HEK293 (cell line): ENCODE results near the gene CRX.

Source experiments
- CTCF ChIA-PET: fragments of 350-600 bp; formaldehyde crosslinking; extraction: SDS; loops from one replicate; lab custom pipeline; 2021; ENCODE audit warnings: antibody characterized with exemption; lab: Yijun Ruan, JAX
- POLR2A ChIA-PET: fragments of 300-600 bp; formaldehyde crosslinking; extraction: SDS; loops from one replicate; lab custom pipeline; 2020; ENCODE audit warnings: antibody characterized with exemption, inconsistent platforms; lab: Yijun Ruan, JAX
- H3K27ac ChIP-seq: fragments of 200-500 bp; sonication (Bioruptor generic); 2 replicates; pipeline ENCODE4 v1.5.1; 2014; ENCODE audit warnings: low read depth, low read length, control low read depth, inconsistent platforms; ENCODE audit errors: extremely low read depth
- H3K36me3 ChIP-seq, 2 experiments: fragments of 200-500 bp in 1 of 2; sonication (Bioruptor generic) in 1 of 2; 1 replicate in 1 of 2; 2 replicates in 1 of 2; pipeline ENCODE4 v1.5.1; 2014 to 2017; ENCODE audit warnings: inconsistent platforms in 2 of 2, low read length in 2 of 2; ENCODE audit not compliant: control insufficient read depth in 2 of 2, insufficient read depth in 1 of 2
- H3K4me1 ChIP-seq: fragments of 200-500 bp; sonication (Bioruptor generic); 2 replicates; pipeline ENCODE4 v1.5.1; 2014; ENCODE audit warnings: mild to moderate bottlenecking, low read length, inconsistent platforms; ENCODE audit not compliant: control insufficient read depth, insufficient read depth
- H3K4me3 ChIP-seq: 2 replicates; pipeline ENCODE4 v1.5.1; 2011; ENCODE audit warnings: low read depth, mild to moderate bottlenecking, control low read depth, low read length, moderate library complexity
- H3K9me3 ChIP-seq: fragments of 200-500 bp; sonication (Bioruptor generic); 2 replicates; pipeline ENCODE4 v1.5.1; 2014; ENCODE audit warnings: low read depth, low read length, inconsistent platforms; ENCODE audit not compliant: control insufficient read depth, insufficient read depth
- AEBP2 ChIP-seq: fragments of 450-650 bp; formaldehyde crosslinking; IDR thresholded peaks from 2 replicates; pipeline ENCODE4 v1.5.1; 2016; ENCODE audit warnings: missing biosample characterization, missing genetic modification characterization, borderline replicate concordance
- ATF2 ChIP-seq: fragments of 450-650 bp; formaldehyde crosslinking; IDR thresholded peaks from 2 replicates; pipeline ENCODE4 v1.5.1; 2016; ENCODE audit warnings: missing biosample characterization, missing genetic modification characterization, low read depth
- GLIS2 ChIP-seq: fragments of 450-650 bp; formaldehyde crosslinking; IDR thresholded peaks from 2 replicates; pipeline ENCODE4 v1.5.1; 2016; ENCODE audit warnings: missing biosample characterization, missing genetic modification characterization
- HOXD13 ChIP-seq: sonication (generic); formaldehyde crosslinking; IDR thresholded peaks from 2 replicates; pipeline ENCODE4 v1.8.0; 2022; ENCODE audit warnings: missing genetic modification reagents, borderline replicate concordance
- INSM2 ChIP-seq: fragments of 450-650 bp; formaldehyde crosslinking; IDR thresholded peaks from 2 replicates; pipeline ENCODE4 v1.5.1; 2016; ENCODE audit warnings: missing biosample characterization, missing genetic modification characterization
- PRDM4 ChIP-seq: fragments of 450-650 bp; formaldehyde crosslinking; IDR thresholded peaks from 2 replicates; pipeline ENCODE4 v1.5.1; 2017; ENCODE audit warnings: missing biosample characterization, missing genetic modification characterization
- ZEB2 ChIP-seq: fragments of 450-650 bp; formaldehyde crosslinking; IDR thresholded peaks from 2 replicates; pipeline ENCODE4 v1.5.1; 2016; ENCODE audit warnings: missing biosample characterization, missing genetic modification characterization
- ZNF155 ChIP-seq: fragments of 450-650 bp; formaldehyde crosslinking; IDR thresholded peaks from 2 replicates; pipeline ENCODE4 v1.5.1; 2016; ENCODE audit warnings: missing biosample characterization, missing genetic modification characterization
- ZNF157 ChIP-seq: fragments of 450-650 bp; formaldehyde crosslinking; IDR thresholded peaks from 2 replicates; pipeline ENCODE4 v1.5.1; 2016; ENCODE audit warnings: missing biosample characterization, missing genetic modification characterization
- ZNF202 ChIP-seq: fragments of 450-650 bp; formaldehyde crosslinking; IDR thresholded peaks from 2 replicates; pipeline ENCODE4 v1.5.1; 2016; ENCODE audit warnings: missing biosample characterization, missing genetic modification characterization, borderline replicate concordance
- ZNF239 ChIP-seq: fragments of 450-650 bp; formaldehyde crosslinking; IDR thresholded peaks from 2 replicates; pipeline ENCODE4 v1.5.1; 2016; ENCODE audit warnings: missing biosample characterization, missing genetic modification characterization
- ZNF335 ChIP-seq: fragments of 450-650 bp; formaldehyde crosslinking; conservative IDR thresholded peaks from 2 replicates; pipeline ENCODE4 v1.5.1; 2016; ENCODE audit warnings: missing biosample characterization, missing genetic modification characterization
- ZNF423 ChIP-seq: fragments of 450-650 bp; formaldehyde crosslinking; IDR thresholded peaks from 2 replicates; pipeline ENCODE4 v1.5.1; 2016; ENCODE audit warnings: missing biosample characterization, missing genetic modification characterization
- ZNF488 ChIP-seq: fragments of 450-650 bp; formaldehyde crosslinking; IDR thresholded peaks from 2 replicates; pipeline ENCODE4 v1.5.1; 2016; ENCODE audit warnings: missing biosample characterization, missing genetic modification characterization
- ZNF626 ChIP-seq: fragments of 450-650 bp; sonication (Bioruptor Pico); formaldehyde crosslinking; IDR thresholded peaks from 2 replicates; pipeline ENCODE4 v1.5.1; 2018; ENCODE audit warnings: missing biosample characterization, missing genetic modification characterization, inconsistent platforms
- ZNF768 ChIP-seq: fragments of 450-650 bp; formaldehyde crosslinking; IDR thresholded peaks from 2 replicates; pipeline ENCODE4 v1.5.1; 2018; ENCODE audit warnings: missing biosample characterization, mild to moderate bottlenecking, missing genetic modification characterization
- ZSCAN4 ChIP-seq: fragments of 450-650 bp; formaldehyde crosslinking; IDR thresholded peaks from 2 replicates; pipeline ENCODE4 v1.5.1; 2017; ENCODE audit warnings: missing biosample characterization, missing genetic modification characterization
- ZSCAN5A ChIP-seq: fragments of 450-650 bp; formaldehyde crosslinking; IDR thresholded peaks from 2 replicates; pipeline ENCODE4 v1.5.1; 2016; ENCODE audit warnings: missing biosample characterization, missing genetic modification characterization

The CRX gene

GRCh38 chr19:47836038-47836437 lies 14.3 kb downstream of the CRX start:
- Histone ChIP-seq H3K36me3 (no peaks in the 10 kb centered on the region), H3K4me3 (no peak overlapping the region), H3K9me3 (no peaks in the 10 kb centered on the region), H3K4me1 (no peaks in the 10 kb centered on the region), H3K27ac (no peak overlapping the region)
- ChIA-PET POLR2A (no interaction called here), CTCF (interaction anchor here (1.1 to 1.2 kb wide), 2 partner anchors 27 to 33 kb away, joined by 3 to 4 read pairs; no protein-coding TSS in a partner anchor)
- TF ChIP-seq ZSCAN5A (tag by site-specific recombination) (no peak), ZSCAN4 (no peak)

GRCh38 chr19:47839411-47839810 lies 17.7 kb downstream of the CRX start:
- ChIA-PET CTCF (interaction anchor here (0.6 to 2.9 kb wide), 4 partner anchors 10 to 29 kb away, joined by 3 to 22 read pairs (median 8); no protein-coding TSS in a partner anchor), POLR2A (no interaction called here)
- H3K36me3 ChIP-seq, result no peaks in the 10 kb centered on the region
- no peak for TF ChIP-seq INSM2 (tag by site-specific recombination)
- no peak for TF ChIP-seq ZNF488 (tag by site-specific recombination)
- no peak for TF ChIP-seq ZNF239 (tag by site-specific recombination)
- TF ChIP-seq ZNF768 (tag by site-specific recombination), result no peak
- no peak for TF ChIP-seq ZNF626 (tag by site-specific recombination)
- TF ChIP-seq ZEB2 (tag by site-specific recombination), result no peak
- no peak for TF ChIP-seq ZNF157 (tag by site-specific recombination)
- no peak for TF ChIP-seq ATF2 (tag by site-specific recombination)
- TF ChIP-seq ZNF155 (tag by site-specific recombination), result no peak
- no peak for TF ChIP-seq AEBP2 (tag by site-specific recombination)
- TF ChIP-seq ZNF202 (tag by site-specific recombination), result no peak
- no peak for TF ChIP-seq HOXD13 (CRISPR knock-in tag)
- no peak for TF ChIP-seq GLIS2 (tag by site-specific recombination)
- TF ChIP-seq PRDM4 (tag by site-specific recombination), result no peak
- TF ChIP-seq ZNF423, result no peak
- no peak for TF ChIP-seq ZNF335 (tag by site-specific recombination)
- TF ChIP-seq, all 188 proteins: peak for 0
- Histone ChIP-seq H3K9me3 (no peaks in the 10 kb centered on the region), H3K4me3 (no peak overlapping the region), H3K4me1 (no peaks in the 10 kb centered on the region), H3K27ac (no peak overlapping the region)
